GM18511 (cell line): ENCODE data around the gene SPSB2.

ENCODE experiments used
- ATAC-seq: cut with Tn5 transposase; IDR thresholded peaks from one replicate; pipeline ENCODE4 v1.9.1; 2021; ENCODE audit warnings: mild to moderate bottlenecking, moderate library complexity; ENCODE audit not compliant: unreplicated experiment

Gene SPSB2

DNA sequence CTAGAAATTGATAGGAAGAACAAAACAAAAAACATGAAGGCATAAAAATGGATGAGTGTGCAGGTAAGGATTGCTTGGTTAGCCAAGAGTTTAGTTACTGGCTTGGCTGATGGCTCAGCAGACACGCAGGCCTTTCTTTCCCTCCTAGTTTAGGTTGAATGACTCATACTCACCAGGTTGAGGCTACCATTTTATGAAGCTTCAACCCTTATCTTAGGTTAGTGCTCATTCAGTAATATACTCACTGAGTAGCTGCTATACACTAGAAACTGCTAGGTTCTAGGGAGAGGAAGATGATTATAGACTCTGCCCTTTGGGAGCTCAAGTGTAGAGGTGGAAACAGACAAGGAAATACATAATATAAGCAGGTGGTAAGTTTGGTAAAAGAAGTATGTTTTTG lies 38.8 kb downstream of the SPSB2 start:
- ATAC-seq = no peak

DNA sequence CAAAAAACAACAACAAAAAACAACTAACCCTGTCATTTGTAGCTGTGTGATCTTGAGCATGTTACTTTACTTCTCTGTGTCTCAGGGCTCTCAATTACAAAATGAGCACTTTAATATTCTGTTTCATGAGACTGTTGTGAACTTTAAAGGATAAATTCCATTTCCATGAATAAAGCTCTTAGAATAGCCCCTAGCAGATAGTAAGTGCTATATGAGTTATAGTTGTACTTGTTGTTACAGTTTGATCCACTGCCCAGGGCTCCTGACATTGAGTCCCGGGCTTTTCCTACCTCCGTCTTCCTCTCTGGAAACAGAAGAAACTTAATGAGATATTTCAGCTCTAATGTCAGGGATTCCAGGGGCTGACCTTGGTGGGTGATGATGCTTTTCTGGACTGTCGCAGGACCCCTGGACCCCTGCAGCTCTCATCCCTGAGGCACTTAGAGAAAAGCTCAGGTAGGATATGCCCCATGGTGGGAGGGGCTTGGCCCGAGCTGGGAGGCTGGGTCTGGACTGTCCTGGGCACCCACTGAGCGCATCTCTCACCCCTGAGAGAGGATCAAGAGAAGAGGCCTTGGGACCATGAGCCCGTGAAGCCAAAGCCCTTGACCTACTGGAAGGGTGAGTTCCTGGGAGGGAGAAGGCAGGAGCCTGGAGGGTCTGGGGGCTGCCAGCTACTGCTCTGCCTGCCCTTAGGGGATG lies 39.8 kb downstream of the SPSB2 start:
- ATAC-seq = no peak

DNA sequence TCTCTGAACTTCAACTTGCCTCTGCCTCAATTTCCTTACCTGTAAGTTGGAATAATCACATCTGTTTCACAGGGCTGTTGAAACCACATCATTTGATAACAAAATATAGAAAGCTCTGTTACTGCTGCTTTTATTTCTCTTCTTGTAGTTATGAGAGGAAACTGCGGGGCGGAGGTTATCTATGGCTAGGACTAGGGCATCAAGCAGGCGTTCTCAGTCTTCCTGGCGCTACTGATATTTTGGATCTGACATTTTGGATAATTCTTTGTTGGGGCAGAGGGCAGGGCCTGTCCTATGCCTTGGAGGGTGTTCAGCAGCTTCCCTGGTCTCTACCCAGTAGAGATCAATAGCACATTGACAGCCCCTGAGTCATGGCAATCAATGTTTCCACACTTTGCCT lies 41.0 kb downstream of the SPSB2 start:
- ATAC-seq = no peak

DNA sequence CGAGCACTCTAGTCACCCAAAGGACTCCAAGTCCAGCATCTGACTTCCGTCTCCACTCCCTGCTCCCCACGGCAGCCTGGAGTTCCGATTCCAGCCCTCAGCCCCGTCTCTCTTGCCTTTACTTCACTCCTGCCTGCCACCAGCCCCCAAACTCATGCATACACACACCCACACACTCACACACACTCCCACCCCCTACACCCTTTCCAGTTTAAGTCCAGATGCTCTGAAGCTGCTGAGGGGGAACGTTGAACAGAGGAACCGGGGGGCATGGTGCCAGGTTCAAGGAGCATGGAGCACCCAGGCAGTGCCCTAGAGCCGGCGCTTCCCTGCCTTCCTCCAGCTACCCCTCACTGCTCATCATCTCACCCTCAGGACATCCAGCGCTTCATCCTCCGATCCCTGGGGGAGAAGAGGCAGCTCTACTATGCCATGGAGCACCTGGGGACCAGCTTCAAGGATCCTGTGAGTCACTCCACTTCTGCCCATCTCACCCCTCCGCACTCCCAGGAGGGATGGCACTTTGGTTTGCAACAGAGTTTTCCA lies 41.6 kb downstream of the SPSB2 start:
- ATAC-seq = no peak

DNA sequence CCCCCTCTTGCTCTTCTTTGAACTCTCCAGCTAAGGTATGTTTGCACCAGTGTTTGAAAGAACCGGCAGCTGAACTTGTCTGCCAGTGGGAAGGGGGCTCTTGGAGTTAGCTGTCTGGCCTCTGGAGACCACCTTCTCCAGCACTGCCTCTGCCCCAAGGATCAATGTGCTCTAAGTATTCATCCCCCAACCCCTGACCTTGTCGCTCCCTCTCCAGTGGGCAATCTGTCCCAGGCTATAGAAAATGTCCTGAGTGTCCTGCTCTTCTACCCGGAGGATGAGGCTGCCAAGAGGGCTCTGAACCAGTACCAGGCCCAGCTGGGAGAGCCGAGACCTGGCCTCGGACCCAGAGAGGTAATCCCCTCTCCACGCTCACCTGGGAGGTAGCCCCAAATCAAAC lies 42.1 kb downstream of the SPSB2 start:
- no peak for ATAC-seq

DNA sequence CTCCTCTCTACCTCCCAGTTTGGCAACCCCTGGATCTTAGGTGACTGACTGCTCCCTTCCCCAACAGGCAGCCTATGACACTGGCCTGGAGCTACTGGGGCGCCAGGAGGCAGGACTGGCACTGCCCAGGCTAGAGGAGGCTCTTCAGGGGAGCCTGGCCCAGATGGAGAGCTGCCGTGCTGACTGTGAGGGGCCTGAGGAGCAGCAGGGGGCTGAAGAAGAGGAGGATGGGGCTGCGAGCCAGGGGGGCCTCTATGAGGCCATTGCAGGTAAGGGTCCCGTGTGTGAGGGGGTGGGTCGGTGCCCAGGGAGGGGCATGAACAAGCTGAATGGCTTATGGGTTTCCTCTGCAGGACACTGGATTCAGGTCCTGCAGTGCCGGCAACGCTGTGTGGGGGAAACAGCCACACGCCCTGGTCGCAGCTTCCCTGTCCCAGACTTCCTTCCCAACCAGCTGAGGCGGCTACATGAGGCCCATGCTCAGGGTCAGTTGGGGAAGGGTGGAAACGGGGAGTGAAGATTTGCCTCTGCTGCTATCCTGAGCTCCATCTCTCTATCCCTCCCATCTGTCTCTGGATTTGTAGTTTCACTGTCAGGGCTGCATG lies 42.7 kb downstream of the SPSB2 start:
- no peak for ATAC-seq

DNA sequence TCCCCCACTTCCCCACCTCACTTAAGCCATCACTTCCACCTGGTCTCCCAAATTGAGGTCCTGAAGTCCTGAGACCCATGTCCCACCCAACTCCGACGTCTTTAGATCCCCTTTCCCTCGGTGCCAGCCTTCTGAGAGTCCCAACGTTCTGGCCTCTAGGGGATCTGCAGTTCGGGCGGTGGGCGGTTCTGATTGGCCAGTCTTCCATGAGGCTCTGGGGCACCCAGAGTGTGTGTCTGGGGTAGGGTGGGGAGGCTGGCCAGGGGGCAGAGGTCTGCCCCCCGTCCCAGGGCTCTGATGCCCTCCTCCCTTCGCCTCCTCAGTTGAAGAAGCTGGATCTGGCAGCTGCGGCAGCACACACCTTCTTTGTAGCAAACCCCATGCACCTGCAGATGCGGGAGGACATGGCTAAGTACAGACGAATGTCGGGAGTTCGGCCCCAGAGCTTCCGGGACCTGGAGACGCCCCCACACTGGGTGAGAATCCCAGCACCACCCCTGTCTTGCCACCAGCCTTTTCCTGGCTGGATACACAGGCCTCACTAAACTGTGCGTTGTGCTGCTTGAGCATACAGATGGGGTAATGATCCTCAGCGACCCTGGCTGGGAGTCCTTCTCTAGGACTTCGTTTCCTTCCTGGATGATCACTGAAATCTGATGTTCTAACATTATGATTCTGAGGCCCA lies 43.4 kb downstream of the SPSB2 start:
- no peak for ATAC-seq

DNA sequence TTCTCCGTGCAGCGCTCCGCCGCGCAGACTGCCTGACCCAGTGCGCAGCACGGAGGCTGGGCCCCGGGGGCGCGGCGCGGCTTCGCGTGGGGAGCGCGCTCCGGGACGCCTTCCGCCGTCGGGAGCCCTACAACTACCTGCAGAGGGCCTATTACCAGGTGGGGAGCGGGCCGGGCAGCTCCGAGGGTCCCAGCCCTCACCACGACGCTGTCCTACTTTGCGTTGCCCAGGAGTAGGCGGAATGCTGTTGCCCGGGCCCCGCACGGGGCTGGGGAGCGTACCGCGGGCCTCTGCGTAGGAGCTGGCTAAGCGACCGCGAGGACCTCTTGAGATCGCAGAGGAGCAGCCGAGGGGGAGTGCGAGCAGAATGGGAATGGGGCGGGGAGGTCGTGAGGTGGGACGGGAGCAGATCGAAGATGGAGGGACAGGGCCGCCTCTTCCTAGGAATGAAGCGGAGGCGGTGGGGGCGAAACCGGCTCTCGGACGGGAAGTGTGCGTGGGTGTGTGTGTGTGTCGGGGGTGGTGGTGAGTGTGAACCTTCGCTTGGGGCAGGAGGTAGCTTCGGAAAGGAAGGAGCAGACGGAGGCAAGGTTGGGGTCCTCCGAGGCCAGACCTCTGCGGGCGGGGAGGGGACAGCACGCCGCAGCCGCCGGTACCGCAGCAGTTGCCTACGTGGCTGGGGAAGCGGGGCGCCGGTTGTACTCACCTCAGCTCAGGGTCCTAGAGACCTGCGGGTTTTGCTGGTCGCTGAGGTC lies 44.1 kb downstream of the SPSB2 start:
- ATAC-seq = no peak

DNA sequence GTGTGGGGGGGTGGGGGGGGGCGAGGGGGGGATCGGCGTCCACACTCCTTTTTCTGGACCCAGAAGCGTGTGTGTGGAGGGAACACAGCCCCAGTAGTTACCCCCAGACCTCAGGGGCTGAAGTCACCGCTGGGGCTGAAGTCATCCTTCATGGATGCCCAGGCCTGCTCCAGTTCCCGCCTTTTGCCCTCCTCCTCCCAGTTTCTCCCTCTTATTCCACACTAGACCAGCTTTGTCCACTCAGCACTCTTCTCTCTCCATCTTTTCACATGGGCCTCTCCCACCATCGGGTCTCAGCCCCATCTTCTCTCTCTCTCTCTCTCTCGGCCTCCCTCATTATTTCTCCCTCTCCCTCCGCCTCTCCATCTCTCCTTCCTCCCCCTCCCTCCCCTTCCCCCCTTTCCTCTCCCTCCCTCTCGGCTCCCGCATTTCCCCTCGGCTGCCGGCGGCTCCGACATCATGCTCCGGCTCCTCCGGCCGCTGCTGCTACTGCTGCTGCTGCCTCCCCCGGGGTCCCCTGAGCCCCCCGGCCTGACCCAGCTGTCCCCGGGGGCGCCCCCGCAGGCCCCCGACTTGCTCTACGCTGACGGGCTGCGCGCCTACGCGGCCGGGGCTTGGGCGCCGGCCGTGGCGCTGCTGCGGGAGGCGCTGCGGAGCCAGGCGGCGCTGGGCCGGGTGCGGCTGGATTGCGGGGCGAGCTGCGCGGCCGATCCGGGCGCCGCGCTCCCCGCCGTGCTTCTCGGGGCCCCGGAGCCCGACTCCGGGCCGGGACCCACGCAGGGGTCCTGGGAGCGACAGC lies 44.9 kb downstream of the SPSB2 start, which contains the start of gene P3H3:
Gene P3H3, plus strand, starts transcription at position 426 of the 799 bp plus-strand sequence. Its CDS starts 34 bp downstream, at position 460.
- ATAC-seq = no peak

DNA sequence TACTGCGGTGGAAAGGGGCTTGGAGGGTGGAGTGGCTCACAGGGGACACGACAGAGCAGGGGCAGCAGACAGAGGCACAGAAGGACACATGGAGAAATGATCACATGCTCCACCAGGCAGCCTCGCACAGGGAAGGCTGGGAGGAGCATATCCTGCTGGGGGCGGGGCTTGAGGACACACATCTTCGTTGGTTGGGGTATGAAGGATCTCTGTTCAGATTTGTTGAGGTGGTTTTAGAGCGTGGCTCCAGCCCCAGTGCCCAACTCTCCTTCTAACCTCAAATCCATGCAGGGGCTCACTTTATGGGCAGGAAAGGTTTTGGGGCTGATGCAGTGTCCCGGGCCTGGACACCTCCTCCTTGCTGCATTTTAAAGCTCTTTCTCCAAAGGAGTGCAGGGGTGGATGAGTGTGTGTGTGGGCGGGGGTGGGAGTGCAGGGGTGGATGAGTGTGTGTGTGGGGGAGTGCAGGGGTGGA lies 45.6 kb downstream of the SPSB2 start:
- ATAC-seq = no peak

DNA sequence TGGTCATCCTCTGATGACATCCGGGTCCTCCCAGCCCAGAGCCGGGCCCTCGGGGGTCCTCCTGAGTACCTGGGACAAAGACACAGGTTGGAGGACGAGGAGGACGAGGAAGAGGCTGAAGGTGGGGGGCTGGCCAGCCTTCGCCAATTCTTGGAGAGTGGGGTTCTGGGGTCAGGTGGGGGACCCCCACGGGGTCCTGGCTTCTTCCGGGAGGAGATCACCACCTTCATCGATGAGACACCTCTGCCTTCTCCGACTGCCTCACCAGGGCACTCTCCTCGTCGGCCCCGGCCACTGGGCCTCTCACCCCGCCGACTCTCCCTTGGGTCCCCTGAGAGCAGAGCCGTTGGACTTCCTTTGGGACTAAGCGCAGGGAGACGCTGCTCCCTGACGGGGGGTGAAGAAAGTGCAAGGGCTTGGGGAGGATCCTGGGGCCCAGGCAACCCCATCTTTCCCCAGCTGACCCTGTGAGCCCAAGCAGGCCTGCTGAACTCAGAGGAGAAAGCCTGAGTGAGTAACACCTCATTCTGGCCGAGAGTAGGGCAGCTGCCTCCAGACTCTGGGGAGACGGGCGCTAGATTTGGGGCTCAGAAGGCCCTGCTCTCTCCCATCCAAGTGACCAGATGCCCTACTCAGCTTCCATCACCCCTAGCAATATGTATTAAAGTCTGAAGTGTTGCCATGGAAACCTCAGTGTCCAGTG lies 46.2 kb downstream of the SPSB2 start:
- no peak for ATAC-seq

DNA sequence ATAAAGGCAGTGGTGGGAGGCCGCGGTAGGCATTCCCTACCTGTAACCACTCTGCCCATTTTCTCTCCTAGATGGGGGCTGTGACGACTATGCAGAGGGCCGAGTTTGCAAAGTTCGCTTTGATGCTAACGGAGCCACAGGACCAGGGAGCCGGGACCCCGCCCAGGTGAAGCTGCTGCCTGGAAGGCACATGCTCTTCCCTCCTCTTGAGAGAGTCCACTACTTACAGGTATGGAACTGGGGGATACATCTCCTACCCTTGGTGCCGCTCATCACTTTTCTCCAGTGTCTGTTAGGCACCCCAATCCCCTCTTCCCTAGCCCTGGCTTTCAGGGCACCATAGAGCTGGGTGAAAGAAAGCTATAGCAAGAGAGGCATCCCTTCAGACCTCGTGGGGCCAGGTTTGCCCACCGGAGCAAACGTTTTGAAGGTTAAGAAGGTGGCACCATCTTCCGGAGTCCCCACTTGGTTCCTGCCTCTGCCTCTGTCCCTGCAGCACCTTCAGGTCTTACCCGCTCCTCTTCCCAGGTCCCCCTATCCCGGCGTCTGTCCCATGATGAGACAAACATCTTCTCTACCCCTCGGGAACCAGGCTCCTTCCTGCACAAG lies 46.9 kb downstream of the SPSB2 start:
- no peak for ATAC-seq

DNA sequence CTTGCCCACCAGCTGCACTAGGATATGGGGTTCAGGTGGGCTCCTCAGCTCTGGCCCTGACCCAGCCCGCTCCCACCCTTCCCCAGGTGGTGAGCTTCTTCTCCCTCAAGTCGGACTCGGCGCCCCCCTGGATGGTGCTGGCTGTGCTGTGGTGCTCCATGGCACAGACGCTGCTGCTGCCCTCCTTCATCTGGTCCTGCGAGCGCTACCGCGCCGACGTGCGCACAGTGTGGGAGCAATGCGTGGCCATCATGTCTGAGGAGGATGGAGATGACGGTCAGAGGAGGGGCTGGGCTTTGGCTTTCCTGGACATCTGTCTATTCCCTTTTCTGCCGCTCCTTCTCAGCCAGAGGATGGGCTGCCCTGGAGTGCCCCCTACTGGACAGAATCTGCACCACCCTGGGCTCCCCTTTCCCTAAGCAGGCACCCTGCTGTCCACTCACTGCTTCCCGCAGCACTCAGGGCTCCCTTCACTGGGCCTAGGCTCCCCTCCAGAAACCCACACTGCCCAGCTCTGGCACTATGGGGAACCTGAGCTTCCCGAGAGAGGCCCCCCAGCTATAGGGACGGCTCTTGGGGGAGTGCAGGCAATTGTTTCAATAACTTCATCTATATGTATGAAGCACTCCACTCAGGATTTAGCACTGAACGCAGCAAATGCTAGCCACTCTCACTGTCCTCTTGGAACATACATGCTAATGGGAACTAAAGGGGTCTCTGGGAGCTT lies 47.5 kb downstream of the SPSB2 start:
- no peak for ATAC-seq

DNA sequence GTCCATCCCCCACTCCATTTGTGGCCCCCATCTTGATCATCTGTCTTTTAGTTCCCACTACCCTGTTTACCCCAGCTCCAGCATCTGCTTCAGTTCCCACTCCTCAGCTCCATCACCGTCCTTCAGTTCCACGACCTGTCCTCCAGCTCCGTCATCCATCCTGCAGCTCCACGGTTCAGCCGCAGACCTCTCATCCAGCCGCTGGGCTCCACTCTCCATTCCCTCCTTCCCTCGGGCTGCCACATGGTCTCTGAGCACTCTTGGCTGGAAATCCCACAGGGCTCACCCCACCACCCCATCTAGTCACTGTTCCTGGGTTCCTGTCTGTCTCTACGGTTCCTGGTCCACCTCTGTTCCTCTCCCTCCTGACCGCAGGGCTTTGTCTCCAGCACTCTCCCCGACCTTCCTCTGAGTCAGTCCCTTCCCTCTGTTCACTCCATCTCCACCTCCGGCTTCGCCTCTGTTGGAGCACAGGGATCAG lies 48.2 kb downstream of the SPSB2 start:
- no peak for ATAC-seq

DNA sequence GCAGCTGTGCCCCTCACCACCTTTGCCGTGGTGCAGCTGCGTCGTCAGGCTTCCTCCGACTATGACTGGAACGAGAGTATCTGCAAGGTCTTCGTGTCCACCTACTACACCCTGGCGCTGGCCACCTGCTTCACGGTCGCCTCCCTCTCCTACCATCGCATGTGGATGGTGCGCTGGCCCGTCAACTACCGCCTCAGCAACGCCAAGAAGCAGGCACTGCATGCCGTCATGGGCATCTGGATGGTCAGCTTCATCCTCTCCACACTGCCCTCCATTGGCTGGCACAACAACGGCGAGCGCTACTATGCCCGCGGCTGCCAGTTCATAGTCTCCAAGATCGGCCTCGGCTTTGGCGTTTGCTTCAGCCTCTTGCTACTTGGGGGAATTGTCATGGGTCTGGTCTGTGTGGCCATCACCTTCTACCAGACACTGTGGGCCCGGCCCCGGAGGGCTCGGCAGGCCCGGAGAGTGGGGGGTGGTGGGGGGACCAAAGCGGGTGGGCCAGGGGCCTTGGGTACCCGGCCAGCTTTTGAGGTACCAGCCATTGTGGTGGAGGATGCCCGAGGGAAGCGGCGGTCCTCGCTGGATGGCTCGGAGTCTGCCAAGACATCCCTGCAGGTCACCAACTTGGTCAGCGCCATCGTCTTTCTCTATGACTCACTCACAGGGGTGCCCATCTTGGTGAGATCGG lies 48.9 kb downstream of the SPSB2 start:
- ATAC-seq = no peak

DNA sequence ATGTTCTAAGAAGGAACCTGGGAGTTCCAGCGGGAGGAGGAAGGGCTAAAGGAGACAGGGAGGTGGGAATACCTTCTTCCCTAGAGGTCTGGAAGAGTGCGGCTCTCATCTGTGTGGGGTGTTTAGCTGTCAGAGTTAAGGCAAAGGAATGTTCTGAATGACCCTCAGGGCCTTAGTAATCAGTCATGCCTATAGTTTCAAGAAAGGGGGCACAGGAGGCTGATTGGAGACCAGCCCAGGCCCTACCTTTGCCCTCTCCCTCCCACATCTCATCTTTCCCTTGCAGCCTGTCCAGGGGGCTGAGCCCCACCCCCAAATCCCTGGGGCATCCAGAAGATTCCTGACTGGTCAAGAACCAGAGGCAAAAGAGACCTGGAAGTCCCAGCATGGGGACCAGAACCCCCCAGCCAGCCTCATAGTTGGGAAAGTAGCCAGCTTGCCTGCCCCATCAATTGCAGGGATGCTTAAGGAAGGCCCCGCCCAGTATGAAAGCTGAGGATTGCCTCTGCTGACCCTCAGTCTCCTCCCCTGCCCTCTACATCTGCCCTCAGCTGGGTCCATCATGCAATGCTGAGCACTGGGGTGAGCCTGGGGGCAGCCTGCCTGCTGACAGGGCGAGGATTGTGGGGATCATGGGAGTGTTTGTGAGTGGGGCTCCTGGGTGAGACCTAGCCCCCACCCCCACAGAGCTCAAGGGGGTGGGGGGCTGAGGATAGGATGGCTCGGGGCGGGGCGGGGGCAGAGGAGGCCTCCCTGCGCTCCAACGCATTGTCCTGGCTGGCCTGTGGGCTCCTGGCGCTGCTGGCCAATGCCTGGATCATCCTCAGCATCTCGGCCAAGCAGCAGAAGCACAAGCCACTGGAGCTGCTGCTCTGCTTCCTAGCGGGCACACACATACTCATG lies 49.7 kb downstream of the SPSB2 start:
- ATAC-seq = no peak
